Measurements from ENCODE around the gene ANKRD63. TPM values are rescaled to one million over a fixed set of nuclear protein-coding genes. Genes with fewer than 3 reads are reported as not detected.

ANKRD63 gene
- total RNA-seq, 2 donors from 2014 or later = not detected

- Mint-ChIP-seq H3K4me1 (no peaks in the 10 kb centered on the region), H3K27me3 (ENCODE audit: insufficient read depth) (peaks cover 18% of the 10 kb centered on the region), H3K36me3 (ENCODE audit: low read depth) (no peaks in the 10 kb centered on the region), H3K9me3 (no peaks in the 10 kb centered on the region), H3K4me3 (no peak overlapping the region), H3K27ac (no peak overlapping the region)
- Histone ChIP-seq H3K4me3 (ENCODE audit: low read length) (no peak overlapping the region), H3K4me1 (ENCODE audit: control insufficient read depth, insufficient read depth, low read length) (no peaks in the 10 kb centered on the region), H3K27me3 (ENCODE audit: control insufficient read depth, insufficient read depth, low read length, poor library complexity, severe bottlenecking) (peaks cover 19% of the 10 kb centered on the region), H3K36me3 (ENCODE audit: control insufficient read depth, insufficient read depth, low read length) (no peaks in the 10 kb centered on the region), H3K27ac (ENCODE audit: low read depth, low read length) (no peak overlapping the region), H3K9me3 (ENCODE audit: control insufficient read depth, low read length) (no peaks in the 10 kb centered on the region), H3K9ac (ENCODE audit: extremely low read depth, low read length, poor library complexity, severe bottlenecking) (no peak overlapping the region)
- TF ChIP-seq CTCF (conservative IDR thresholded peaks at IDR 0.05) = no peak
- WGBS, 2 experiments (ENCODE audit: insufficient coverage in 1 of 2, insufficient read length in 1 of 2) = 84 to 98% methylated on average over 8 to 9 of the region's 9 CpGs
- DNase-seq = peak; percentile 47
These were observed 37.0 kb downstream of the ANKRD63 start for GRCh38 chr15:40245666-40246450.

- Mint-ChIP-seq H3K9me3 (no peaks in the 10 kb centered on the region), H3K4me3 (no peak overlapping the region), H3K36me3 (ENCODE audit: low read depth) (no peaks in the 10 kb centered on the region), H3K27ac (no peak overlapping the region), H3K27me3 (ENCODE audit: insufficient read depth) (peaks cover 11% of the 10 kb centered on the region), H3K4me1 (no peaks in the 10 kb centered on the region)
- WGBS, 2 experiments (ENCODE audit: insufficient coverage in 1 of 2, insufficient read length in 1 of 2) = 91 to 92% methylated on average over 4 to 5 of the region's 5 CpGs
- peaks cover 11% of the 10 kb centered on the region for H3K27me3 ChIP-seq (ENCODE audit: control insufficient read depth, insufficient read depth, low read length, poor library complexity, severe bottlenecking)
- no peaks in the 10 kb centered on the region for H3K9me3 ChIP-seq (ENCODE audit: control insufficient read depth, low read length)
- H3K4me3 ChIP-seq (ENCODE audit: low read length) = no peak overlapping the region
- no peaks in the 10 kb centered on the region for H3K36me3 ChIP-seq (ENCODE audit: control insufficient read depth, insufficient read depth, low read length)
- no peaks in the 10 kb centered on the region for H3K4me1 ChIP-seq (ENCODE audit: control insufficient read depth, insufficient read depth, low read length)
- peak; percentile 66 for DNase-seq
- H3K27ac ChIP-seq (ENCODE audit: low read depth, low read length) = no peak overlapping the region
- TF ChIP-seq CTCF (conservative IDR thresholded peaks at IDR 0.05) = no peak
- H3K9ac ChIP-seq (ENCODE audit: extremely low read depth, low read length, poor library complexity, severe bottlenecking) = no peak overlapping the region
These were observed 37.8 kb downstream of the ANKRD63 start for GRCh38 chr15:40244961-40245523.

- Mint-ChIP-seq H3K27ac (no peak overlapping the region), H3K9me3 (no peaks in the 10 kb centered on the region), H3K27me3 (ENCODE audit: insufficient read depth) (peaks cover 21% of the 10 kb centered on the region), H3K4me1 (peaks cover 6% of the 10 kb centered on the region), H3K4me3 (no peak overlapping the region), H3K36me3 (ENCODE audit: low read depth) (no peaks in the 10 kb centered on the region)
- DNase-seq = no peak
- H3K9me3 ChIP-seq (ENCODE audit: control insufficient read depth, low read length) = no peaks in the 10 kb centered on the region
- H3K4me1 ChIP-seq (ENCODE audit: control insufficient read depth, insufficient read depth, low read length) = no peaks in the 10 kb centered on the region
- no peaks in the 10 kb centered on the region for H3K36me3 ChIP-seq (ENCODE audit: control insufficient read depth, insufficient read depth, low read length)
- WGBS, 2 experiments (ENCODE audit: insufficient coverage in 1 of 2, insufficient read length in 1 of 2) = 92 to 95% methylated on average over 6 to 9 of the region's 9 CpGs
- no peak for TF ChIP-seq CTCF (conservative IDR thresholded peaks at IDR 0.05)
- no peak overlapping the region for H3K9ac ChIP-seq (ENCODE audit: extremely low read depth, low read length, poor library complexity, severe bottlenecking)
- peaks cover 10% of the 10 kb centered on the region for H3K27me3 ChIP-seq (ENCODE audit: control insufficient read depth, insufficient read depth, low read length, poor library complexity, severe bottlenecking)
- H3K4me3 ChIP-seq (ENCODE audit: low read length) = no peak overlapping the region
- no peak overlapping the region for H3K27ac ChIP-seq (ENCODE audit: low read depth, low read length)
These were observed 39.6 kb downstream of the ANKRD63 start for GRCh38 chr15:40243126-40243810.
